Nephron (organoid): Measurements from ENCODE around the gene TANK.

Experiments used
- H3K27ac Mint-ChIP-seq, 3 experiments: 2 replicates each; pipeline ENCODE4 v1.8.0; 2020; ENCODE audit warnings: mixed read lengths in 3 of 3, mild to moderate bottlenecking in 2 of 3, moderate library complexity in 1 of 3
- H3K27me3 Mint-ChIP-seq: 2 replicates; pipeline ENCODE4 v1.8.0; 2021; ENCODE audit warnings: low read depth, mild to moderate bottlenecking, moderate library complexity, mixed read lengths
- H3K36me3 Mint-ChIP-seq: 2 replicates; pipeline ENCODE4 v1.8.0; 2020; ENCODE audit warnings: low read depth, mixed read lengths
- H3K4me1 Mint-ChIP-seq: 2 replicates; pipeline ENCODE4 v1.8.0; 2020; ENCODE audit warnings: mixed read lengths
- H3K4me3 Mint-ChIP-seq, 3 experiments: 2 replicates each; pipeline ENCODE4 v1.8.0; 2020; ENCODE audit warnings: mild to moderate bottlenecking in 3 of 3, mixed read lengths in 3 of 3, moderate library complexity in 2 of 3
- H3K9me3 Mint-ChIP-seq: 2 replicates; pipeline ENCODE4 v1.8.0; 2020; ENCODE audit warnings: mixed read lengths
- TF ChIP-seq, protein P1 (sequence below), 3 experiments: fragments of 200-600 bp; sonication (generic); IDR thresholded peaks; one replicate each; pipeline ENCODE4 v1.5.0; 2021; ENCODE audit warnings: antibody characterized with exemption in 3 of 3; ENCODE audit not compliant: unreplicated experiment in 3 of 3

The TANK gene

GRCh38 chr2:161219211-161219610, 59.0 kb downstream of the TANK start:
- TF ChIP-seq, protein P1, sequence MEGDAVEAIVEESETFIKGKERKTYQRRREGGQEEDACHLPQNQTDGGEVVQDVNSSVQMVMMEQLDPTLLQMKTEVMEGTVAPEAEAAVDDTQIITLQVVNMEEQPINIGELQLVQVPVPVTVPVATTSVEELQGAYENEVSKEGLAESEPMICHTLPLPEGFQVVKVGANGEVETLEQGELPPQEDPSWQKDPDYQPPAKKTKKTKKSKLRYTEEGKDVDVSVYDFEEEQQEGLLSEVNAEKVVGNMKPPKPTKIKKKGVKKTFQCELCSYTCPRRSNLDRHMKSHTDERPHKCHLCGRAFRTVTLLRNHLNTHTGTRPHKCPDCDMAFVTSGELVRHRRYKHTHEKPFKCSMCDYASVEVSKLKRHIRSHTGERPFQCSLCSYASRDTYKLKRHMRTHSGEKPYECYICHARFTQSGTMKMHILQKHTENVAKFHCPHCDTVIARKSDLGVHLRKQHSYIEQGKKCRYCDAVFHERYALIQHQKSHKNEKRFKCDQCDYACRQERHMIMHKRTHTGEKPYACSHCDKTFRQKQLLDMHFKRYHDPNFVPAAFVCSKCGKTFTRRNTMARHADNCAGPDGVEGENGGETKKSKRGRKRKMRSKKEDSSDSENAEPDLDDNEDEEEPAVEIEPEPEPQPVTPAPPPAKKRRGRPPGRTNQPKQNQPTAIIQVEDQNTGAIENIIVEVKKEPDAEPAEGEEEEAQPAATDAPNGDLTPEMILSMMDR (IDR thresholded peaks at IDR 0.05; ENCODE audit: unreplicated experiment in 3 of 3), result no peak
- Mint-ChIP-seq H3K27ac (no peak overlapping the region), H3K4me1 (no peaks in the 10 kb centered on the region), H3K9me3 (no peaks in the 10 kb centered on the region), H3K4me3 (no peak overlapping the region), H3K27me3 (no peaks in the 10 kb centered on the region), H3K36me3 (peaks cover 22% of the 10 kb centered on the region)

GRCh38 chr2:161223139-161223732, 63.0 kb downstream of the TANK start:
- no peak overlapping the region for H3K27ac Mint-ChIP-seq
- peaks cover 22% of the 10 kb centered on the region for H3K36me3 Mint-ChIP-seq
- H3K4me3 Mint-ChIP-seq, result no peak overlapping the region
- no peaks in the 10 kb centered on the region for H3K9me3 Mint-ChIP-seq
- no peaks in the 10 kb centered on the region for H3K4me1 Mint-ChIP-seq
- H3K27me3 Mint-ChIP-seq, result no peaks in the 10 kb centered on the region
- TF ChIP-seq, protein P1 (IDR thresholded peaks at IDR 0.05; ENCODE audit: unreplicated experiment in 3 of 3), result peak; percentile 61 to 75 (median 68)

- TF ChIP-seq, protein P1 (IDR thresholded peaks at IDR 0.05; ENCODE audit: unreplicated experiment in 3 of 3), result no peak
- Mint-ChIP-seq H3K36me3 (peaks cover 31% of the 10 kb centered on the region), H3K9me3 (no peaks in the 10 kb centered on the region), H3K4me3 (no peak overlapping the region), H3K27me3 (no peaks in the 10 kb centered on the region), H3K27ac (no peak overlapping the region), H3K4me1 (no peaks in the 10 kb centered on the region)
These were observed 68.4 kb downstream of the TANK start for GRCh38 chr2:161228511-161229240.

GRCh38 chr2:161230959-161231358, 70.7 kb downstream of the TANK start:
- H3K27me3 Mint-ChIP-seq, result no peaks in the 10 kb centered on the region
- no peaks in the 10 kb centered on the region for H3K9me3 Mint-ChIP-seq
- no peak overlapping the region for H3K4me3 Mint-ChIP-seq
- TF ChIP-seq, protein P1 (IDR thresholded peaks at IDR 0.05; ENCODE audit: unreplicated experiment in 3 of 3), result no peak
- H3K27ac Mint-ChIP-seq, result no peak overlapping the region
- H3K36me3 Mint-ChIP-seq, result peaks cover 27% of the 10 kb centered on the region
- H3K4me1 Mint-ChIP-seq, result no peaks in the 10 kb centered on the region

DNA sequence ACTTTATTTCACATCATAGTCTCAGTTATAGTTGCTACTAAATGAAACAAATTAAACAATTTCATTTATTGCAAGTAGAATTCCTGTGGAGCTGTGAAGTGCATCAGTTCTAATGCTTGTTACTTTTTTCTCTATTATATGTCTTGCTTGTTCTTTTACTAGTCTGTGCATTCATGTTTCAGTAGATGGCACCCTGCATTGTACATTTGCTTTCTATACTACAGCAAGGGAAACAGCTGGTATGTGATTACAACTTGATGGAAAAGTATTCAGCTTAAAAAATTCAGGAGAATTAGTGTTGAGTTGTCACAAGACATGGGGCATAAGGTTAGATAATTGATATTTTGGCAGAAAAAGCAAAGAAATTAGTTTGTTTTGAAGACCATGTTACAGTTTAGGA, 72.3 kb downstream of the TANK start:
- Mint-ChIP-seq H3K27ac (no peak overlapping the region), H3K4me1 (peaks cover 8% of the 10 kb centered on the region), H3K4me3 (no peak overlapping the region), H3K27me3 (peaks cover 6% of the 10 kb centered on the region), H3K9me3 (no peaks in the 10 kb centered on the region), H3K36me3 (peaks cover 19% of the 10 kb centered on the region)
- TF ChIP-seq, protein P1 (IDR thresholded peaks at IDR 0.05; ENCODE audit: unreplicated experiment in 3 of 3), result no peak
